Progenitor cell of endocrine pancreas (in vitro differentiated cells): ENCODE data around the gene SSH3. TPM values are rescaled to one million over a fixed set of nuclear protein-coding genes. Genes with fewer than 3 reads are reported as not detected.

Experiments used
- DNase-seq: peaks from one replicate; pipeline ENCODE4 v3.0.0; 2021; ENCODE audit warnings: low spot score; ENCODE audit not compliant: unreplicated experiment
- H3K27ac Mint-ChIP-seq: 2 replicates; pipeline ENCODE4 v1.8.0; 2021; ENCODE audit warnings: mild to moderate bottlenecking, moderate library complexity, mixed read lengths
- H3K27me3 Mint-ChIP-seq: 2 replicates; pipeline ENCODE4 v1.8.0; 2021; ENCODE audit warnings: mixed read lengths
- H3K36me3 Mint-ChIP-seq: 2 replicates; pipeline ENCODE4 v1.8.0; 2022; ENCODE audit warnings: mixed read lengths; ENCODE audit not compliant: insufficient read depth
- H3K4me1 Mint-ChIP-seq: 2 replicates; pipeline ENCODE4 v1.8.0; 2021; ENCODE audit warnings: low read depth, mixed read lengths
- H3K4me3 Mint-ChIP-seq: 2 replicates; pipeline ENCODE4 v1.8.0; 2021; ENCODE audit warnings: low read depth, mild to moderate bottlenecking, moderate library complexity, mixed read lengths
- H3K9me3 Mint-ChIP-seq: 2 replicates; pipeline ENCODE4 v1.8.0; 2021; ENCODE audit warnings: low read depth, mixed read lengths
- CTCF ChIP-seq: fragments of 200-600 bp; sonication (generic); IDR thresholded peaks from one replicate; pipeline ENCODE4 v1.5.0; 2021; ENCODE audit warnings: antibody characterized with exemption, mild to moderate bottlenecking; ENCODE audit not compliant: unreplicated experiment
- total RNA-seq: library from RNA; stranded (reverse); gene quantifications from 2 replicates; pipeline ENCODE4 v1.2.1, GENCODE V29; 2021

Gene SSH3
- total RNA-seq, 1 donor from 2014 or later: 48.9 TPM

GRCh38 chr11:67302571-67303131 is 679 bp upstream of the SSH3 start:
- Mint-ChIP-seq H3K27ac (peak overlapping the region; percentile 92), H3K9me3 (no peaks in the 10 kb centered on the region), H3K36me3 (peaks cover 5% of the 10 kb centered on the region), H3K27me3 (no peaks in the 10 kb centered on the region), H3K4me3 (peak overlapping the region; percentile 72), H3K4me1 (peaks cover 10% of the 10 kb centered on the region)
- TF ChIP-seq CTCF: no peak
- DNase-seq: no peak

- TF ChIP-seq CTCF: no peak
- Mint-ChIP-seq H3K9me3 (no peaks in the 10 kb centered on the region), H3K36me3 (no peaks in the 10 kb centered on the region), H3K27me3 (no peaks in the 10 kb centered on the region), H3K4me3 (peak overlapping the region; percentile 67), H3K4me1 (peaks cover 10% of the 10 kb centered on the region), H3K27ac (no peak overlapping the region)
- DNase-seq: no peak
Observed at GRCh38 chr11:67303835-67304411, 593 bp downstream of the SSH3 start.

GRCh38 chr11:67304511-67305113 is 1.3 kb downstream of the SSH3 start:
- no peaks in the 10 kb centered on the region for H3K27me3 Mint-ChIP-seq
- no peak for DNase-seq
- H3K36me3 Mint-ChIP-seq: no peaks in the 10 kb centered on the region
- no peak for TF ChIP-seq CTCF
- no peak overlapping the region for H3K27ac Mint-ChIP-seq
- H3K9me3 Mint-ChIP-seq: no peaks in the 10 kb centered on the region
- peak overlapping the region; percentile 67 for H3K4me3 Mint-ChIP-seq
- H3K4me1 Mint-ChIP-seq: peaks cover 10% of the 10 kb centered on the region

- H3K36me3 Mint-ChIP-seq: no peaks in the 10 kb centered on the region
- H3K27me3 Mint-ChIP-seq: no peaks in the 10 kb centered on the region
- H3K9me3 Mint-ChIP-seq: no peaks in the 10 kb centered on the region
- TF ChIP-seq CTCF: no peak
- H3K27ac Mint-ChIP-seq: no peak overlapping the region
- H3K4me1 Mint-ChIP-seq: peaks cover 10% of the 10 kb centered on the region
- no peak for DNase-seq
- H3K4me3 Mint-ChIP-seq: no peak overlapping the region
Observed at GRCh38 chr11:67306769-67307544, 3.6 kb downstream of the SSH3 start.

GRCh38 chr11:67307545-67308001 is 4.2 kb downstream of the SSH3 start:
- no peak for TF ChIP-seq CTCF
- Mint-ChIP-seq H3K36me3 (no peaks in the 10 kb centered on the region), H3K4me3 (no peak overlapping the region), H3K4me1 (peaks cover 8% of the 10 kb centered on the region), H3K9me3 (no peaks in the 10 kb centered on the region), H3K27ac (no peak overlapping the region), H3K27me3 (no peaks in the 10 kb centered on the region)
- DNase-seq: no peak
